Thyroid gland (tissue), 4 donors: ENCODE measurements around the gene SYMPK.

Experiments
- CTCF ChIP-seq, 6 experiments: fragments of 200-600 bp in 3 of 6; fragments of 450-650 bp in 3 of 6; sonication (generic) in 3 of 6; IDR thresholded peaks; one replicate each; pipeline ENCODE4 v1.5.1; 2016 to 2019; ENCODE audit warnings: antibody characterized with exemption in 6 of 6, mild to moderate bottlenecking in 2 of 6, inconsistent platforms in 1 of 6, moderate library complexity in 1 of 6
- POLR2A ChIP-seq, 2 donors: fragments of 450-650 bp; IDR thresholded peaks; one replicate each; pipeline ENCODE4 v1.6.1; 2017; ENCODE audit warnings: antibody characterized with exemption in 2 of 2, mild to moderate bottlenecking in 2 of 2, moderate library complexity in 1 of 2

GRCh38 chr19:45821570-45821969 is 41.4 kb downstream of the SYMPK start:
- TF ChIP-seq POLR2A (IDR thresholded peaks at IDR 0.05) (no peak), CTCF (IDR thresholded peaks at IDR 0.05) (no peak)
